HUES6 (cell line): Measurements from ENCODE around the gene SHISA9.

Experiments used
- H3K27ac ChIP-seq: 2 replicates; pipeline ENCODE4 v1.7.0; 2013; ENCODE audit warnings: low read depth, mild to moderate bottlenecking, low read length, inconsistent platforms
- H3K27me3 ChIP-seq: 2 replicates; pipeline ENCODE4 v1.6.1; 2013; ENCODE audit warnings: low read length; ENCODE audit not compliant: control insufficient read depth, insufficient read depth
- H3K36me3 ChIP-seq: 2 replicates; pipeline ENCODE4 v1.6.1; 2013; ENCODE audit warnings: low read length; ENCODE audit not compliant: control insufficient read depth, insufficient read depth
- H3K4me1 ChIP-seq: 2 replicates; pipeline ENCODE4 v1.6.1; 2013; ENCODE audit warnings: low read length; ENCODE audit not compliant: control insufficient read depth, insufficient read depth
- H3K4me3 ChIP-seq: 2 replicates; pipeline ENCODE4 v1.5.1; 2013; ENCODE audit warnings: low read depth, low read length
- H3K9ac ChIP-seq: one replicate; pipeline ENCODE4 v1.6.1; 2013; ENCODE audit warnings: mild to moderate bottlenecking, low read length
- H3K9me3 ChIP-seq: 2 replicates; pipeline ENCODE4 v1.6.1; 2013; ENCODE audit warnings: low read depth, low read length; ENCODE audit not compliant: control insufficient read depth, insufficient read depth

SHISA9 gene

DNA sequence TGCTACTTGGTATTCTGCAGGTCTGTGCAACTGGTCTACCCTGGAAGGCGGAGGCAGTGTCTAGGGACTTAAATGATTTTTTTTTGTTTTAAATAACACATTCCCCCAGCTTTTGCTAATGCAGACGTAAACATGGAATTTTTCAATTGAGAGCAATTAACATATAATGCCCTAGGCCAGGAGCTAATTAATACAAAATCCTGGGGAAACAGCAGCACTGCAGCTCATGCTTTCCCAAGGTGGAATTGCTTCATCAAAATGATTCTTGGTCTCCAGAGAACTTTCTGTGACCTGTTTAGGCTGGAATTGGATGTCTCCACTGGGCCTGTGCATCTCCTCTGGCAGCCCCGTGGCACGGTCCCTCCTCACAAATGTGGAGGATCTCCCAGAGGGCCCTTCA, 50.6 kb downstream of the SHISA9 start:
- H3K4me1 ChIP-seq: peaks cover 7% of the 10 kb centered on the region; the same call in 1 of the 2 replicates
- H3K4me3 ChIP-seq: no peak overlapping the region
- H3K27me3 ChIP-seq: no peaks in the 10 kb centered on the region
- no peaks in the 10 kb centered on the region for H3K36me3 ChIP-seq
- no peak overlapping the region for H3K27ac ChIP-seq
- no peak overlapping the region for H3K9ac ChIP-seq
- 0 out of 2 replicates have a peak, but pooled peaks cover 2% of the 10 kb centered on the region for H3K9me3 ChIP-seq

GRCh38 chr16:12958366-12958765, 57.0 kb downstream of the SHISA9 start:
- no peak overlapping the region for H3K27ac ChIP-seq
- H3K4me3 ChIP-seq: no peak overlapping the region
- no peaks in the 10 kb centered on the region for H3K4me1 ChIP-seq
- H3K9me3 ChIP-seq: peaks cover 14% of the 10 kb centered on the region
- H3K9ac ChIP-seq: no peak overlapping the region
- no peaks in the 10 kb centered on the region for H3K27me3 ChIP-seq
- no peaks in the 10 kb centered on the region for H3K36me3 ChIP-seq

- Histone ChIP-seq H3K27me3 (no peaks in the 10 kb centered on the region), H3K4me3 (no peak overlapping the region), H3K9me3 (peaks cover 14% of the 10 kb centered on the region), H3K4me1 (no peaks in the 10 kb centered on the region), H3K9ac (no peak overlapping the region), H3K27ac (no peak overlapping the region), H3K36me3 (no peaks in the 10 kb centered on the region)
Measured at GRCh38 chr16:12959072-12959471, 57.7 kb downstream of the SHISA9 start.

DNA sequence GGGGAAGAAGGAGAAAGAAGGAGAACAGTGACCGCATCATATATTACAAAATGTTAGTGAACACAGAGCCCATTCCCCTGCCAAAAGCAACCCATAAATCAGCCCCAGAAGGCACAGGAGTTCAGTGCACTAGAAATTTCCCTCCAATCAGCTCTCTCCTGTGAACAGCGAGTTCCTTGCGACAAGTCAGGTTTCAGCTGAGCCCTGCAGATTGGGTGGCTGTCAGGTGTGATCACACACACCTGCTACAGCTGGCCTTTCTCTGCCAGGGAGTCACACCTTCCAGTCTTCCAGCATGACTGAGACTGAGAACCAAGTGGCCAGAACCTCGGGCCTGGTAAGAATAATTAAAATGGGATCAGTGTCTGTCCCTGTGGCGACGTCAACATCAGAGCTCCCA, 60.2 kb downstream of the SHISA9 start:
- Histone ChIP-seq H3K27ac (no peak overlapping the region), H3K36me3 (no peaks in the 10 kb centered on the region), H3K4me1 (no peaks in the 10 kb centered on the region), H3K9ac (no peak overlapping the region), H3K4me3 (no peak overlapping the region), H3K9me3 (peaks cover 14% of the 10 kb centered on the region), H3K27me3 (no peaks in the 10 kb centered on the region)

DNA sequence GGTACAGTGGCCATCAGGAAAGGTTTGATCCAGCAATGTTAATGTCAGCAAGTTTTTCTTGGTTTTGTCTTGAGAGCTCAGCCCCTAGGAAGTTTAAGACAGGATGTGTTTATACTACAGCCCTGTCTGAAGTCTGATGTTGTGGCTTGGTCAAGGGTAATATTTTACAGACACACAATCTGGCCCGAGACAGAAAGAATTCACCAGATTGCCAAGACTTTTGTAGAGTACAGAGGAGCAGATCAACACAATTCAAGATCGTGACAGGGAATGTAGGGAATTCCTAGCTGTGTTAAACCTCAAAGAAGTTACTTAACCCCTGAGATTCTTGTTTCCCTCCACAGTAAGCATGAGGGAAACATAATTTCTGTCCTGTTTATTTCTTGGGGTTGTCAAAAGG, 63.1 kb downstream of the SHISA9 start:
- Histone ChIP-seq H3K4me1 (no peaks in the 10 kb centered on the region), H3K9ac (no peak overlapping the region), H3K27ac (no peak overlapping the region), H3K4me3 (no peak overlapping the region), H3K36me3 (no peaks in the 10 kb centered on the region), H3K9me3 (peaks cover 7% of the 10 kb centered on the region), H3K27me3 (no peaks in the 10 kb centered on the region)

GRCh38 chr16:12965274-12965804, 63.9 kb downstream of the SHISA9 start:
- H3K4me1 ChIP-seq: no peaks in the 10 kb centered on the region
- no peaks in the 10 kb centered on the region for H3K36me3 ChIP-seq
- H3K27me3 ChIP-seq: no peaks in the 10 kb centered on the region
- peaks cover 7% of the 10 kb centered on the region for H3K9me3 ChIP-seq
- no peak overlapping the region for H3K27ac ChIP-seq
- no peak overlapping the region for H3K9ac ChIP-seq
- H3K4me3 ChIP-seq: no peak overlapping the region

DNA sequence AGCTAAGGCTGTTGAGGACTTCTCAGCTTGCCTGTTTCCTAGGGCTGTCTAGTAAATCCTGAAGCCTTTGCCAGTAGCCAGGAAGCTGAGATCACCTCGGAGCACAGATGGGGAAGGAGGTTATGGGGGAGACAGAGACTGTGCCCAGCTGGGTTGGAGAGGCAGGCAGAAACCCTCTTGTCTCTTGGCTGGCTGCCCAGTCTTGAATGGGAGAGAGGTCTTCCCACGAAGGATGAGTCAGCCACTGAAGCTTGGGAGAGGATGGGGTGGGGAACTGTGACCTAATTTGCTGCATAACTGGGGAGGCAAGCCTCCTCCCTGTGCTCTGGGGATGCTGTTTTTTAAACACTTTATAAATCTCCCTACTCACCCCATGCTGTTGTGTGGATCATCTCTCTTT, 69.8 kb downstream of the SHISA9 start:
- no peaks in the 10 kb centered on the region for H3K27me3 ChIP-seq
- no peak overlapping the region for H3K9ac ChIP-seq
- H3K27ac ChIP-seq: no peak overlapping the region

DNA sequence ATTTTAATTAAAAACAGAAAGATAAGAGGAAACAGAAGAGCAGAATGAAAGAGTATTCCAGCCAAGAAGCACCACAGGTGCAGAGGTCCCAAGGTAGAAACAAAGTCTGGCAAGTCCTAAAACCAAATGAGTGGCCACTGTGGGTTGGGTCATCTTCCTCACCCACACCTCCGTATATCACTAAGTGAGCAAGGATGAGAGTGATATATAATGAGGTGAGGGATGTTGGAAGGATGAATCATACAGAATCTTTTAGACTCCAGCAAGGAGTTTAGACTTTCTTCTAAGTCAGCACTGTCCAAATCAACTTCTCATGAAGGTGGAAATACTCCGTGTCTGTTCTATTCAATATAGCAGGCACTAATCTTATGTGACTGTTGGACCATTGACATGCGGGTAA, 70.8 kb downstream of the SHISA9 start:
- Histone ChIP-seq H3K9me3 (no peaks in the 10 kb centered on the region), H3K27ac (no peak overlapping the region), H3K4me3 (no peak overlapping the region), H3K27me3 (no peaks in the 10 kb centered on the region), H3K9ac (no peak overlapping the region), H3K4me1 (peaks cover 6% of the 10 kb centered on the region; the same call in 1 of the 2 replicates), H3K36me3 (no peaks in the 10 kb centered on the region)

More for the DNA sequence above, 69.8 kb downstream of the SHISA9 start:
- H3K4me3 ChIP-seq: no peak overlapping the region
- peaks cover 6% of the 10 kb centered on the region; the same call in 1 of the 2 replicates for H3K4me1 ChIP-seq
- H3K9me3 ChIP-seq: no peaks in the 10 kb centered on the region
- no peaks in the 10 kb centered on the region for H3K36me3 ChIP-seq

DNA sequence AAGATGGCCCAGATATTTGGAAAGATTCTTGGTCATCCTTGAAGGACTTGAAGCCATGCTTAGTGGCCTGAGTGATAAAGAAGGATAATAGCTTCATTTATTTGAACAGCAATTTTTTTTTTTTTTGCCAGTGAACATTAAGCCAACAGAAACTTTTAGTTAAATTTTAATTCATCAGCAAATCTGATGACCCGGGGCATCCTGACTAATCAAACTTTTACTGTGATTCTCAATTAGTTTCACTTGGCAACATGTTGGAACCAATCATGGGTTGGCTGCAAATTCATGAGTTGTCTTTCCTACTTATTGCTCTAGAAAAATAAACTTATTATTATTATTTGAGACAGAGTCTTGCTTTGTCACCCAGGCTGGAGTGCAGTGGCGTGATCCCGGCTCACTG, 74.4 kb downstream of the SHISA9 start:
- Histone ChIP-seq H3K9ac (no peak overlapping the region), H3K9me3 (no peaks in the 10 kb centered on the region), H3K27me3 (no peaks in the 10 kb centered on the region), H3K36me3 (no peaks in the 10 kb centered on the region), H3K27ac (no peak overlapping the region), H3K4me1 (peaks cover 6% of the 10 kb centered on the region; the same call in 1 of the 2 replicates), H3K4me3 (no peak overlapping the region)

DNA sequence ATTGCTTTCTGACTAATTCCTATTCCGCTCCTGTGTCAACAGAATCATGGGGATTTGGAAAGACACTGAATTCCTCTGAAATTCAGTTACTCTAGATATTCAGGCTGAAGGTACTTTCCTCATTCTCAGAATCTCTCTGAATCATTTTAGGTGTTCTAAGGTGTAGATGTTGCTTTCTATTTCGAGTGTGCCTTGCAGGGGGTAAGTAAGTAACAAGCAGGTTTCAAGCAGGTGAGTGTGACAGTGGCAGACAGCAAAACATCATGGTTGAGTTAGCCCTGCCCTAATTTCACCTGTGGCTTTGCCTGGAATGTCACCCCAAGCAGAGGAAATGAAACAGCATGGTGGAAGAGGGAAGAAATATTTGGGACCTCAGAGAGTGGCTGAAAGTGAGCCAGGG, 75.1 kb downstream of the SHISA9 start:
- Histone ChIP-seq H3K9me3 (no peaks in the 10 kb centered on the region), H3K4me1 (no peaks in the 10 kb centered on the region), H3K4me3 (no peak overlapping the region), H3K27me3 (no peaks in the 10 kb centered on the region), H3K27ac (no peak overlapping the region), H3K36me3 (no peaks in the 10 kb centered on the region), H3K9ac (no peak overlapping the region)

GRCh38 chr16:12976936-12977335, 75.5 kb downstream of the SHISA9 start:
- H3K4me3 ChIP-seq: no peak overlapping the region
- H3K27me3 ChIP-seq: no peaks in the 10 kb centered on the region
- no peak overlapping the region for H3K27ac ChIP-seq

GRCh38 chr16:12985516-12985915, 84.1 kb downstream of the SHISA9 start:
- Histone ChIP-seq H3K27ac (no peak overlapping the region), H3K9me3 (peaks cover 16% of the 10 kb centered on the region), H3K27me3 (no peaks in the 10 kb centered on the region), H3K36me3 (no peaks in the 10 kb centered on the region), H3K9ac (no peak overlapping the region), H3K4me3 (no peak overlapping the region), H3K4me1 (no peaks in the 10 kb centered on the region)

More at GRCh38 chr16:12976936-12977335, 75.5 kb downstream of the SHISA9 start:
- H3K9ac ChIP-seq: no peak overlapping the region
- H3K36me3 ChIP-seq: no peaks in the 10 kb centered on the region
- no peaks in the 10 kb centered on the region for H3K9me3 ChIP-seq
- no peaks in the 10 kb centered on the region for H3K4me1 ChIP-seq
